Kidney (tissue), 14 donors: ENCODE results near the gene SNRPA1. TPM values are rescaled to one million over a fixed set of nuclear protein-coding genes. Genes with fewer than 3 reads are reported as not detected.
A peak's percentile ranks its signal among the peaks of the same experiment; 100 is the strongest.

Experiments used
- DNase-seq, 5 donors: peaks; one replicate each; pipeline ENCODE4 v3.0.0-alpha.2; 2013 to 2020
- FAIRE-seq: peaks from 2 replicates; lab custom pipeline; 2012; peaks lifted over from hg19 to GRCh38; lab: Jason Lieb, UNC
- H3K27ac ChIP-seq, 2 donors: one replicate each; pipeline ENCODE4 v1.7.0; 2013; ENCODE audit warnings: low read depth in 2 of 2, low read length in 2 of 2, inconsistent platforms in 1 of 2
- H3K27me3 ChIP-seq: one replicate; pipeline ENCODE4 v1.7.1; 2013; ENCODE audit warnings: low read length, inconsistent platforms; ENCODE audit not compliant: control insufficient read depth, insufficient read depth
- H3K36me3 ChIP-seq, 3 donors: one replicate each; pipeline versions ENCODE4 v1.7.0 to v1.7.1; 2013; ENCODE audit warnings: low read length in 3 of 3, control low read depth in 1 of 3, inconsistent platforms in 1 of 3; ENCODE audit not compliant: insufficient read depth in 3 of 3, control insufficient read depth in 2 of 3
- H3K4me1 ChIP-seq, 3 donors: one replicate each; pipeline versions ENCODE4 v1.7.0 to v1.7.1; 2013; ENCODE audit warnings: low read length in 3 of 3, inconsistent platforms in 1 of 3, low read depth in 1 of 3; ENCODE audit not compliant: control insufficient read depth in 2 of 3, insufficient read depth in 2 of 3
- H3K4me3 ChIP-seq, 3 donors: one replicate each; pipeline versions ENCODE4 v1.7.0 to v1.8.1; 2013; ENCODE audit warnings: low read length in 3 of 3, control low read depth in 1 of 3, inconsistent platforms in 1 of 3
- H3K9ac ChIP-seq, 3 donors: one replicate each; pipeline versions ENCODE4 v1.7.0 to v1.7.1; 2013; ENCODE audit warnings: low read length in 3 of 3, control low read depth in 1 of 3, inconsistent platforms in 1 of 3
- H3K9me3 ChIP-seq, 3 donors: one replicate each; pipeline versions ENCODE4 v1.7.0 to v1.7.1; 2013; ENCODE audit warnings: low read length in 3 of 3, control low read depth in 1 of 3, inconsistent platforms in 1 of 3; ENCODE audit not compliant: control insufficient read depth in 2 of 3, insufficient read depth in 1 of 3
- CTCF ChIP-seq: IDR thresholded peaks from 3 replicates; pipeline ENCODE4 v1.5.1; 2012; ENCODE audit warnings: mild to moderate bottlenecking, moderate library complexity, borderline replicate concordance; ENCODE audit not compliant: insufficient read depth; ENCODE audit errors: extremely low read depth
- intact Hi-C: fragments of 100-400 bp; cut with DNase I; formaldehyde crosslinking; loops from one replicate; pipeline ENCODE4 v1.11.1; 2022
- polyA plus RNA-seq: library from polyadenylated mRNA; stranded (reverse); fragments of 350-450 nt; fragmentation: Illumina TruSeq; extraction: RNeasy Lipid Tissue Mini Kit (QIAGEN cat#74804); gene quantifications from one replicate; pipeline ENCODE4 v1.2.3, GENCODE V29; 2014; ENCODE audit warnings: low read depth, low replicate concordance; ENCODE audit not compliant: insufficient read depth
- total RNA-seq: library from RNA; stranded (reverse); fragmentation: NEBNext Ultra II Directional; extraction: Animal tissue kit (Norgen Biotek cat#: 25700); gene quantifications from one replicate; pipeline ENCODE4 v1.2.1, GENCODE V29; 2021
- donor health status: control.
- donor health status: control.
- donor health status: control.
- donor health status: control.
- donor health status: control.
- donor health status: DM: yes; HTN: yes; CAD: no.
- donor health status: Normal renal cell carcinoma (clear cell type).

The SNRPA1 gene
- total and polyA plus RNA-seq, 2 donors from 2014 or later: 40.0 to 44.9 TPM

GRCh38 chr15:101286471-101287114 is 8.5 kb downstream of the SNRPA1 start:
- Histone ChIP-seq H3K4me3 (no peak overlapping the region), H3K9ac (no peak overlapping the region), H3K9me3 (no peaks in the 10 kb centered on the region), H3K36me3 (peaks cover 7 to 28% (median 24%) of the 10 kb centered on the region in 3 donors), H3K27ac (no peak overlapping the region), H3K4me1 (no peaks in the 10 kb centered on the region), H3K27me3 (no peaks in the 10 kb centered on the region)
- FAIRE-seq: no peak
- peak in 1 of 5 donors; percentile 5 for DNase-seq
- TF ChIP-seq CTCF: no peak
- intact Hi-C loops: no loop called here

- no peak for TF ChIP-seq CTCF
- Histone ChIP-seq H3K36me3 (peaks cover 9 to 29% (median 24%) of the 10 kb centered on the region in 3 donors), H3K9me3 (no peaks in the 10 kb centered on the region), H3K27ac (no peak overlapping the region), H3K4me1 (no peaks in the 10 kb centered on the region), H3K27me3 (no peaks in the 10 kb centered on the region), H3K9ac (no peak overlapping the region), H3K4me3 (no peak overlapping the region)
- FAIRE-seq: no peak
- DNase-seq: no peak
- intact Hi-C loops: no loop called here
These were observed 11.1 kb downstream of the SNRPA1 start for GRCh38 chr15:101283931-101284330.

GRCh38 chr15:101280007-101280406 is 15.0 kb downstream of the SNRPA1 start:
- Histone ChIP-seq H3K4me3 (no peak overlapping the region), H3K4me1 (peaks cover 0 to 8% (median 0%) of the 10 kb centered on the region in 3 donors), H3K36me3 (peaks cover 5 to 19% (median 11%) of the 10 kb centered on the region in 3 donors), H3K27ac (no peak overlapping the region), H3K27me3 (no peaks in the 10 kb centered on the region), H3K9ac (no peak overlapping the region), H3K9me3 (no peaks in the 10 kb centered on the region)
- intact Hi-C loops: no loop called here
- no peak for DNase-seq
- no peak for TF ChIP-seq CTCF
- FAIRE-seq: no peak
